Endothelial cell (in vitro differentiated cells): ENCODE measurements around the gene SAMD4B. TPM values are rescaled to one million over a fixed set of nuclear protein-coding genes. Genes with fewer than 3 reads are reported as not detected.

Experiments
- DNase-seq: peaks from one replicate; pipeline ENCODE4 v3.0.0; 2021; ENCODE audit warnings: low spot score
- H3K27ac Mint-ChIP-seq: one replicate; pipeline ENCODE4 v1.8.0; 2021; ENCODE audit warnings: mixed read lengths, inconsistent platforms; ENCODE audit not compliant: unreplicated experiment
- H3K27me3 Mint-ChIP-seq: one replicate; pipeline ENCODE4 v1.8.0; 2021; ENCODE audit warnings: mild to moderate bottlenecking, moderate library complexity, mixed read lengths, inconsistent platforms; ENCODE audit not compliant: unreplicated experiment
- H3K36me3 Mint-ChIP-seq: one replicate; pipeline ENCODE4 v1.8.0; 2021; ENCODE audit warnings: mild to moderate bottlenecking, low read depth, mixed read lengths, inconsistent platforms; ENCODE audit not compliant: unreplicated experiment
- H3K4me1 Mint-ChIP-seq: one replicate; pipeline ENCODE4 v1.8.0; 2021; ENCODE audit warnings: mild to moderate bottlenecking, mixed read lengths, inconsistent platforms; ENCODE audit not compliant: unreplicated experiment
- H3K4me3 Mint-ChIP-seq: one replicate; pipeline ENCODE4 v1.8.0; 2021; ENCODE audit warnings: mild to moderate bottlenecking, mixed read lengths, inconsistent platforms; ENCODE audit not compliant: unreplicated experiment
- H3K9me3 Mint-ChIP-seq: one replicate; pipeline ENCODE4 v1.8.0; 2021; ENCODE audit warnings: mixed read lengths, inconsistent platforms; ENCODE audit not compliant: unreplicated experiment
- total RNA-seq: library from RNA; stranded (reverse); fragmentation: NEBNext Ultra II Directional; extraction: Animal tissue kit (Norgen Biotek cat#: 25700); gene quantifications from one replicate; pipeline ENCODE4 v1.2.1, GENCODE V29; 2021; ENCODE audit not compliant: unreplicated experiment
- TF ChIP-seq, protein P1 (sequence below): fragments of 200-600 bp; sonication (generic); IDR thresholded peaks from one replicate; pipeline ENCODE4 v1.5.0; 2021; ENCODE audit warnings: antibody characterized with exemption; ENCODE audit not compliant: unreplicated experiment

The SAMD4B gene
- total RNA-seq, 1 donor from 2014 or later: 127 TPM

DNA sequence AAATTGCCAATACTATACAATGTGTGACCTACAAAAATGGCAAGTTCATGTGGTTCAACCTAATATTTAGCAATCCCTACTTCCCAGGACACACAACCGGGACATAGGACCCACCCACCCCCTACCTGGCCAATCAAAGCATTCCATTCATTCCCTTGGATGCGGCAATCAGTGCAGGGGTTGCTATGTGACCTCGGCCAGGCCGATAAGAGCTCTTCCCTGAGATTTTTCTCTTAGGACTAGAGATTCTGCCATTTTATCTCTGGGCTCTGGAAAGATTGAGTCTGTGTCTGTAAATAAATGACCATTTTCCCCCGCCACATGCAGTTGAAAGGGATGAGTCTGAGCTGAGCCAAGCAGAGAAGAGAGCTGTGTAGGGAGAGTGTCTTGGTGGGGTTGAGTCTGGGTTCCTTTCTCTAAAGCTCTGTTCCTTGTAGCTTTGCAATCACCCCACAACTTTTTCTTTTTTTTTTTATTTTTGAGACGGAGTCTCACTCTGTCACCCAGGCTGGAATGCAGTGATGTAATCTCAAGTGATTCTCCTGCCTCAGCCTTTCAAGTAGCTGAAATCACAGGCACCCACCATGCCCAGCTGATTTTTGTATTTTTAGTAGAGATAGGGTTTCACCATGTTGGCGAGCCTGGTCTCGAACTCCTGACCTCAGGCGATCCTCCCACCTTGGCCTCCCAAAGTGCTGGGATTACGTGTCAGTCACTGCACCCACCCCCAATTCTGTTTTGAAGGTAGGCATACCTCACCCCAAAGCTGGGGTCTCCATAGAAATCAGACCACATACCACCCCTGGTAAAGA is 38.6 kb upstream of the SAMD4B start:
- Mint-ChIP-seq H3K36me3 (peaks cover 7% of the 10 kb centered on the region), H3K4me3 (no peak overlapping the region), H3K4me1 (peaks cover 6% of the 10 kb centered on the region), H3K9me3 (no peaks in the 10 kb centered on the region), H3K27ac (no peak overlapping the region), H3K27me3 (peaks cover 7% of the 10 kb centered on the region)
- DNase-seq: no peak
- TF ChIP-seq, protein P1, sequence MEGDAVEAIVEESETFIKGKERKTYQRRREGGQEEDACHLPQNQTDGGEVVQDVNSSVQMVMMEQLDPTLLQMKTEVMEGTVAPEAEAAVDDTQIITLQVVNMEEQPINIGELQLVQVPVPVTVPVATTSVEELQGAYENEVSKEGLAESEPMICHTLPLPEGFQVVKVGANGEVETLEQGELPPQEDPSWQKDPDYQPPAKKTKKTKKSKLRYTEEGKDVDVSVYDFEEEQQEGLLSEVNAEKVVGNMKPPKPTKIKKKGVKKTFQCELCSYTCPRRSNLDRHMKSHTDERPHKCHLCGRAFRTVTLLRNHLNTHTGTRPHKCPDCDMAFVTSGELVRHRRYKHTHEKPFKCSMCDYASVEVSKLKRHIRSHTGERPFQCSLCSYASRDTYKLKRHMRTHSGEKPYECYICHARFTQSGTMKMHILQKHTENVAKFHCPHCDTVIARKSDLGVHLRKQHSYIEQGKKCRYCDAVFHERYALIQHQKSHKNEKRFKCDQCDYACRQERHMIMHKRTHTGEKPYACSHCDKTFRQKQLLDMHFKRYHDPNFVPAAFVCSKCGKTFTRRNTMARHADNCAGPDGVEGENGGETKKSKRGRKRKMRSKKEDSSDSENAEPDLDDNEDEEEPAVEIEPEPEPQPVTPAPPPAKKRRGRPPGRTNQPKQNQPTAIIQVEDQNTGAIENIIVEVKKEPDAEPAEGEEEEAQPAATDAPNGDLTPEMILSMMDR: no peak

DNA sequence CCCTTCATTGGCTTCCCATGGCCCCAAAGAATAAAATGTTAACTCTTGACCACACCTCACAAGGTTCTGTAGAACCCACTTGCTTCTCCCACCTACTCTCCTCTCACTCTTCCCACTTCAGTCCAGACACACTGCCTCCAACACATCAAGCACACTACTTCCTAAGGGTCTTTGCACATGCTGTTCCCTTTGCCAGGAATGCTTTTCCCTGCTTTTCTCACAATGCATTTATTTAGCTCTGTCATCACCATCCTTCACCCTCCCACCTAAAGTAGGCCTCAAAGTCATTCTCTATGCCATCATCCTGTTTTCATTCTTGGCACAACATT is 38.1 kb upstream of the SAMD4B start:
- peaks cover 6% of the 10 kb centered on the region for H3K4me1 Mint-ChIP-seq
- peaks cover 5% of the 10 kb centered on the region for H3K36me3 Mint-ChIP-seq
- no peak for DNase-seq
- no peaks in the 10 kb centered on the region for H3K9me3 Mint-ChIP-seq
- H3K27ac Mint-ChIP-seq: no peak overlapping the region
- no peak overlapping the region for H3K4me3 Mint-ChIP-seq
- TF ChIP-seq, protein P1: no peak
- H3K27me3 Mint-ChIP-seq: peaks cover 9% of the 10 kb centered on the region

DNA sequence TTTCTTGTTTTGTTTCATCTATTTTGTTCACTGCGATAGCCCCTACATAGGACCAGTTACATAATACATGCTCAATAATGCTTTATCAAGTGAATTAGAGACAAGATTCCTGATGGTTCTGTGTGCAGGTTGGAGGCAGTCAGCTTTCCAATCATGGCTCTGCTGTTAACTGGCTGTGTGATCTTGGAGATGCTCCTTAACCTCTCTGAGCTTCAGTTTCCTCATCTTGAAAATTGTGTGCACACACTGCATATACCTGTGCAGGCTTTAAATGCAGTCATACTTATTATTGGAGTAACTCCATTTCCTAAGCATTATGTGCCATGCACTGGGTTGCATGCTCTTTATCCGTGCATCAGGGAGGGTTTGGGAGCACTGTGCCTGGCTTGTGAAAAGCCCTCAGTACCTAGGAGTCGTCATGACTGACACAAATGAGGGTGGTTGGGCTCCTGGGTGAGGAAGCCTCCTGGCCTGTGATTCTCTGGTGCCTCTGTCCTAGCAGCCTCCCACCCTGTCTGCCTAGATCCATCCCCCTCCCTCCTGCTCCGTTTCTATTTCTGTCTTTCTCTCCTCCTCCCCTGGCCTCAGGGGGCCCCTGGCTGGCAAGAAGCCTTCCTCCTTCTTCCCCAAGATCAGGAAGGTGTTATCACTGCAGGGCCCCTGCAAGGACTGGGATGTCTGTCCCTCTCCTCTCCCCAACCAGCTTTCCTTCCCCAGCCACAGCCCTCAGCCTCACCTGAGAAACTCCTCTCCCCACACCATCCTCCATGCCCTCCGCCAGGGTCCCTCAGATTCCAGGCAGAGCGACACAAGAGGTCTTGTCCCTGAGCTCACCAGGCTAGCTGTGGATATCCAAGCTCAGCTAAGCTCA is 37.3 kb upstream of the SAMD4B start:
- no peak overlapping the region for H3K4me3 Mint-ChIP-seq
- no peak for DNase-seq
- no peak overlapping the region for H3K27ac Mint-ChIP-seq
- H3K4me1 Mint-ChIP-seq: peaks cover 6% of the 10 kb centered on the region
- H3K9me3 Mint-ChIP-seq: no peaks in the 10 kb centered on the region
- H3K36me3 Mint-ChIP-seq: peaks cover 5% of the 10 kb centered on the region
- TF ChIP-seq, protein P1: no peak
- H3K27me3 Mint-ChIP-seq: peaks cover 10% of the 10 kb centered on the region

DNA sequence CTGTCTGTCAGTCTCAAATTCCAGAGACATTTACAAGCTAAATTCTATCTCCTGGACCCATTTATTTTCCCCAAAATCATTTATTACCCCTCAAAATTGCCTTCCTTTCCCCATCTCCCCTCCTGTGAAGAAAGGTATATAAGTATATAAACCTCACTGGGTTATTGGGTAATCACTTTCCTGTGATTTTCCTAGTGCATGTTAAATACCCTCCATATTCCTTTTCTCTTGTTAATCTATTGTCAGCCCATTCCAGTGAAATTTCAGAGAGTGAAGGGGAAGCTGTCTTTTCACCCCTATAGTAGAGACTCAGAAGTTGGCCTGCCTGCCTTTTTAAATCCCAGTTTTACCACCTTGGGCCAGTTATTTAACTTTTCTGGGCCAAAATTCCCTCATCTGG is 36.1 kb upstream of the SAMD4B start:
- Mint-ChIP-seq H3K9me3 (no peaks in the 10 kb centered on the region), H3K4me1 (peaks cover 6% of the 10 kb centered on the region), H3K27me3 (peaks cover 19% of the 10 kb centered on the region)

More for the DNA sequence above, 36.1 kb upstream of the SAMD4B start:
- DNase-seq: no peak
- Mint-ChIP-seq H3K27ac (no peak overlapping the region), H3K4me3 (no peak overlapping the region), H3K36me3 (peaks cover 5% of the 10 kb centered on the region)
- TF ChIP-seq, protein P1: no peak
